GM18861 (cell line): Measurements from ENCODE around the gene CMSS1.
"Not testable (repeated sequence)": the region's sequence is repeated elsewhere in the genome, so short reads cannot be mapped to it uniquely, and the experiment has no call there.

Experiments used
- ATAC-seq: cut with Tn5 transposase; IDR thresholded peaks from one replicate; pipeline ENCODE4 v1.9.1; 2021; ENCODE audit not compliant: unreplicated experiment

CMSS1 gene

DNA sequence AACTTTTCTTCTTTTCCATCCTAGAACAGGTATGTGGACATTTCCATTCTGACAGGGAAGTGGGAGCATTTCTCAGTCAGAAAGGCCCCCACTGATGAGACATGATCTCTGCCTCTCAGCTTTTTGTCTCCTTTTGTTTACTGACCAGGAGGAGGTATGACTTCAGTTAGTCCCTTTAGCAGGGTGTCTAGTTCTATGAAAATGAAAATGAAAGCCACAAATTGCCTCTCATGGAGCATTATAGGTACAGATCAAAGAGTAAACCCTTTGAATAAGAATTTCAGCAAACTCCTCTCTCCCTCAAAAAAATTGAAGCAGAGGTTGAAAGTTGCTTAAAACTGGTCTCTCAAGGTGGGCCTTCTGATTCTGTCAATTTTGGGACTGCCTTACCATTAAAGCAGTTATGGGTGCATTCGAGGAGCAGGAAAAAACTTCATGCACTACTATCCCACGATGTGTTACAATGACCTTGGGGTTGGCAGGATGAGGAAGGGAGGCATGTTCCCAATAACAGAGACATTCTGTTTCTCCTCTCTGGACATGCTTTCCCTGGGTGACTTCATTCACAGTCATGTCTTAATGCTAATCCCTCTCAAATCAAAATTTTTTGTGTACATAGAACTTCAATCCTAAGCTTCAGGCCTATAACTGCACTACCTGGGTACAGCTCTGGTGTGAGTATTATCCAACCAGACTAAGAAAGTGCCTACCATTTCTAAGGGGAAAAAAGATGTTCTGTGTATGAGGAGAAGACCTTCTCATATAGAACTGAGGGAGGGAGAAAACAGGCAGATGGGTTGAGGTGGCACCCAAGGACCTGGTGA lies 392.5 kb downstream of the CMSS1 start:
- peak; percentile 92 for ATAC-seq

DNA sequence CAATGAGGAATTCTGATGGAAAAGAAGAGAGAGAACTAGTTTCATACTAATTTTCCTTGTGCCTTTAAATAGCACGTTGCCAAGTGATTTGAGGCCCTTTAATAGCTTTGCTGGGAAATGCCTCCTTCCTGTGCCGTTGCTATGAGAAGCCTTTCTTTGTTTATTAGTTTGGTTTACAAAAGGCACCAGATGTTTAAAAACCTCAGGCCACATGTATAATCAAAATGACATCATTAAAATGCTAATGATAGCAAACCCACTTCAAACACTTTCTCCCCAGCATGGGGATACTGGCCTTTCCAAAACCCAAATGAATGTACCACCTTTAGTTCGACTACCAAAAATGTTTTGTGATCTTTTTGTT lies 393.1 kb downstream of the CMSS1 start:
- no peak for ATAC-seq

DNA sequence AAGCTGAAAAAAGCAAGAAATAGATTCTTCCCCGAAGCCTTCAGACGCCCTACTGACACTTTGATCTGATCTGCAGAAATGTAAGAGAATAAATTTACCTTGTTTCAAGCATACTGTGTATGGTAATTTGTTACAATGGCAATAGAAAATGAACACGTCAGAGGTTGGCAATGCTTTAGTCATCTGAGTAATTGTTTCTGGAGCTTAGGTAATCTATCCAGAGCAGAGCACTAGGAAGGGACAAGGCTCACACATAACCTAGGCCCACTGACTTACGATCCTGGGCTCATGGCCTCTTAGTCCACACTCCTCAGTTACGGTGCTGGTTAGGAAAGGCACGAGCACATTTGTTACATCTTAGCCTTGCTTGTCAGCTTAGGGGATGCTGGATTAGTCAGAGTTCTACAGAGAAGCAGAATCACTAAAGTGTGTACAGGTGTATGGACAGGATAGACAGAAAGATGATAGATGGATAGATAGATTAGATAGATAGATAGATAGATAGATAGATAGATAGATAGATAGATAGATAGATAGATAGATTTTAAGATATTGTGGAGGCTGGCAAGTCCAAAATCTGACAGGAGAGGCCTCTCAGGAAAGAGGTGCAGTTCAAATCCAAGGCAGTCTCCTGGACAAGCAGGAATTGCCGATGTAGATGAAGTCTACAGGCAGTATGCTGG lies 396.4 kb downstream of the CMSS1 start:
- no peak for ATAC-seq

DNA sequence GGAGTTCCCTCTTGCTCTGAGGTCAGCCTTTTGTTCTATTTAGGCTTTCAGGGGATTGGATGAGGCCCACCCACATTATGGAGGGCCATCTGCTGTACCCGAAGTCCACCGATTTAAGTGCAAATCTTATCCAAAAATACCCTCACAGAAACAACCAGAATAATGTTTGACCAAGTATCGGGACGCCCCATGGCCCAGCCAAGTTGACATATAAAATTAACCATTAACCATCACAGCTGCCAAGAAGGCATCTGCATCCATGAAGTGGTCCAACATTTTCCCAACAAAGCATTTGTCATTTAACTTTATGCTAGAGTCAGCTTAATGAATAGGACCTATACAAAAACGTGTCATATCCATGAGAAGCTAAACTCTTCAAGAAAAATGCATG lies 396.9 kb downstream of the CMSS1 start:
- ATAC-seq, result no peak

DNA sequence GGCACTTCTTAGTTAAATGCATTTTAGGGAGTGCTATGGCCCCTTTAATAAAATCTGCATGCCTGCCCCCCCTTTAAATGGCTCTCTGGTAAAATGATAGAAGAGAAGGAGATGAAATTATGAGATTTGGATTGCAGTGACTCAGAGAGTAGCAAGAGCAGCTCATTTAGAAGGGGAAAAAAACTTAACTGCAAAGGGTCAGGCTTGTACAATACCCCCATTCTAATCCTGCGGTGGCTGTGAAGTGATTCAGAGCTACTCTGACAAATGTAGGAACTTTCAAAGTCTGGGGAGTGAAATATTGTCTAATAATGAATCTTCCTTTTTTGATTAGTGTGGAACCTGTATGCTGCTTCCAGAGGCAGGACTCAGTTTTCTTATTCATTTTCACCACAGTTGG lies 399.1 kb downstream of the CMSS1 start:
- ATAC-seq, result no peak

DNA sequence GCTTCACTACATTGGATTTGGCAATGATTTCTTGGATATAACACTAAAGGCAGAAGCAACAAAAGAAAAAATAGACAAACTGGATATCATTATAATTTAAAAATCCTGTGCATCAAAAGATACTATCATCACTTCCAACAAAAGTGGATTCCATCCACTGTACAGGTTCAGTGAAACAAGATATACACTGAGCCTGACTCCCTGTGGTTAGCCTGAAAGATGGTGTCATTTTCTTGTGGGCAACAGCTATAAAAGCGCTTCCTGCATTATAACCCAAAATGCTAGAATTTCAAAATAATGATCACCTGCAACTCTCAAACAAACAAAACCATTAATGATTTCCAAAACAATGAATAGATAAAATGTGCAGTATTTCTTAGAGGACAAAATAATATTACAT lies 403.5 kb downstream of the CMSS1 start:
- ATAC-seq, result no peak

DNA sequence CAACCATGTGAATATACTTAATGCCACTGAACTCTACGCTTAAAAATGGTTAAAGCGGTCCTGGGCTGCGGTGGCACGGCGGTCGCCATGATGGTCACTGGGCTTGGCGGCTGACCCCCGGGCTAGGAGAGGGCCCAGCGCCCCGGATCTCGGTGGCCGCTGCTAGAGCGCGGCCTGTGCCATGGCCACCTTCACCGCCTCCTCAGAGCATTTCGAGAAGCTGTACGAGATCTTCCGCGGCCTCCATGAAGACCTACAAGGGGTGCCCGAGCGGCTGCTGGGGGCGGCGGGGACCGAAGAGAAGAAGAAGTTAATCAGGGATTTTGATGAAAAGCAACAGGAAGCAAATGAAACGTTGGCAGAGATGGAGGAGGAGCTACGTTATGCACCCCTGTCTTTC lies 407.5 kb downstream of the CMSS1 start:
- ATAC-seq, result no peak

DNA sequence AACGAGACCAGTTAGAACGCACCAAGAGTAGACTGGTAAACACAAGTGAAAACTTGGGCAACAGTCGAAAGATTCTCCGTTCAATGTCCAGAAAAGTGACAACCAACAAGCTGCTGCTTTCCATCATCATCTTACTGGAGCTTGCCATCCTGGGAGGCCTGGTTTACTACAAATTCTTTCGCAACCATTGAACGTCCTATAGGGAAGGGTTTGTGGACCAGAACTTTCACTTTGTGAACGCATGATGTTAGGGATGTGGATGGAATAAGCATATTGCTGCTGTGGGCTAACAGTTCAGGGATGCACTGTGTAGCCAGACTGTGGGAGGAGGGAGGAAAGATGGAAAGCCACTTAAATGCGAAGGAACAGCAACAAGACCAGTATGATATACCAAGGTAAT lies 408.2 kb downstream of the CMSS1 start:
- ATAC-seq, result no peak

DNA sequence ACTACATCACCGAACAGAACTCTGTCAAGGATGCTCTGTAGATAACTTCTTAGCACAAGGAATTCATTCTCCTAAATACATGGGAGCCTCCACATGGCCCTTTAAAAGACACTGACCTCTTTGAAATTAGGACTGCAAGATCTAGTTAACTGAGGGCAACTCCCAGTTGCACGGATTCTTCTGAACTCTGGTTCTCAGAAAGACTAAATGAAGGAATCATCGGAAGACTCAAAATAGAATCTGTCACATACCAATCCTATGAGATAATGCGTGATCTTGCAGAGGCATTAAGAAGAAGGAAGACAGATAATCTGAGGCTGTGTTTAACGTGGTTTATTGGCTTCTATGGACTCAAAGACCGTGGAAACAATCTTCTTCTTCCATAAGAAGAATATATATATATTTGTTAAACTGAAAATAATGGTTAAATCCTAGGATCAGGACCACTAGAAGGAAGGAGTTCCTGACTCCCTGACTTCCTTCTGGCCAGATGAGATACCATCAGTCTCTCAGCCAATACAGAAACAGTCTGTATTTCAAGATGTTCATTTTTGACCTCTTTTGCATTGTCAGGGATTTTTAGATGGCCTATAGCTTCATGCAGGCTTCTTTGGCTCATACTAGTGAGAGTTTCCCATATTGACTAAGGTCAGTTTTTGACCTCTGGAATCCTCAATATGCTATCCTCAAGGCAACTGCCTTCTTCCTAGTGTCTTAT lies 409.2 kb downstream of the CMSS1 start:
- ATAC-seq, result no peak

DNA sequence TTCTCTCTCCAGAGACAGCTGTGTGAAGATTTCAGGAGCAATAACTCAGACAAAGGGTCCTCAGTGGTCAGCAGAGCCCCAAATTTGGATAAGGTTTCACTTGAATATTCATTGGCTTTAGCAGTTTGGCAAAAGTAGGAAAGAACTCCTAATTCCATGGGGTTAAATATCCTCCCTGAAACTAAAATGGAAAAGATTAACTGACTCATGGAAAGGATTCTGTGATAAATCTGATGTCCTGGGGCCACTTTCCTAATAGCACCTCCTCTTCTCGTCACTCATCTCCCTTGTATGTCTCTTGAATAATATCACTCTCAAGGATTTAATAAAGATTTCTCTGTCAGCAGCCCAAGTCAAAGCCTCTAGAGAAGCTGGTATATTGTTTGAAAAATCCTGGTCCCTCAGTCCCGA lies 409.9 kb downstream of the CMSS1 start:
- no peak for ATAC-seq

DNA sequence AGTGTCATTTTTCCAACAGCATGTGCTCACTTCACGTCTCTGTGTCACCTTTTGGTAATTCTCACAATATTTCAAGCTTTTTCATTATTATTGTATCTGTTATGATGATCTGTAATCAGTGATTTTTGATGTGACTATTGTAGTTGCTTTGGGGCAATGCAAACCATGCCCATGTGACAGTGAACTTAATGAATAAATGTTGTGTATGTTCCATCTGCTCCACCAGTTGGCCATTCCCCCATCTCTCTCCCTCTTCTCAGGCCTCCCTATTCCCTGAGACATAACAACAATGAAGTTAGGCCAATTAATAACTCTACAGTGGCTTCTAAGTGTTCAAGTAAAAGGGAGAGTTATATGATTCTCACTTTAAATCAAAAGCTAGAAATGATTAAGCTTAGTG lies 410.6 kb downstream of the CMSS1 start:
- ATAC-seq, result no peak

DNA sequence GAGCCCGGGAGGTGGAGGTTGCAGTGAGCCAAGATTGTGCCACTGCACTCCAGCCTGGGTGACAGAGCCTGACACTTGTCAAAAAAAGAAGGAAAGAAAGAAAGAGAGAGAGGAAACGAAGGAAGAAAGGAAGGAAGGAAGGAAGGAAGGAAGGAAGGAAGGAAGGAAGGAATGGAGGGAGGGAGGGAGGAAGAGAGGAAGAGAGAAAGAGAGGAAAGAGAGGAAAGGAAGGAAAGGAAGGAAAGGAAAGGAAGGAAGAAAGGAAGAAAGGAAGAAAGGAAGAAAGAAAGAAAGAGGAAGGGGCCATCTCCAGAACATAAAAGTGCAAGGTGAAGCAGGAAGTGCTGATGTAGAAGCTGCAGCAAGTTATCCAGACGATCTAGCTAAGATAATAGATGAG lies 411.5 kb downstream of the CMSS1 start:
- ATAC-seq, result not testable (repeated sequence)

DNA sequence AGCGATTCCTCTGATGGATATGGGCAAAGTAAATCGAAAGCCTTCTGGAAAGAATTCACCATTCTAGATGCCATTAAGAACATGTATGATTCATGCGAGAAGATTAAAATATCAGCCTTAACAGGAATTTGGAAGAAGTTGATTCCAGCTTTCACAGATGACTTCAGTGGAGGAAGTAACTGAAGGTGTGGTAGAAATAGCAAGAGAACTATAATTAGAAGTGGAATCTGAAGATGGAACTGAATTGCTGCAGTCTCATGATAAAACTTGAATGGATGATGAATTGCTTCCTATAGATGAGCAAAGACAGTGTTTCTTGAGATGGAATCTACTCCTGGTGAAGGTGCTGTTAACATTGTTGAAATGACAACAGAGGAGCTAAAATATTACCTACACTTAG lies 413.0 kb downstream of the CMSS1 start:
- no peak for ATAC-seq
